Skin epidermis (tissue), 12 donors: ENCODE results near the gene TNFAIP1.
"Not testable (repeated sequence)": the region's sequence is repeated elsewhere in the genome, so short reads cannot be mapped to it uniquely, and the experiment has no call there.

Source experiments
- H3K27ac ChIP-seq, 21 experiments: fragments of 200-600 bp; sonication (generic) in 11 of 21; one replicate each; pipeline ENCODE4 v1.5.0; 2020; ENCODE audit warnings: mild to moderate bottlenecking in 3 of 21, inconsistent platforms in 2 of 21, moderate library complexity in 2 of 21
- H3K4me3 ChIP-seq, 7 experiments: fragments of 200-600 bp; sonication (generic) in 2 of 7; one replicate each; pipeline ENCODE4 v1.5.0; 2020; ENCODE audit warnings: inconsistent platforms in 2 of 7, mild to moderate bottlenecking in 2 of 7, moderate library complexity in 1 of 7

Gene TNFAIP1

GRCh38 chr17:28335201-28335958 is at the start of gene TNFAIP1, which contains the start of gene IFT20:
TNFAIP1 (plus strand) TSS chr17:28335761; CDS start chr17:28339522, 3,761 bp downstream.
IFT20 (minus strand) TSS chr17:28335472; CDS start chr17:28331985, 3,487 bp downstream.
- H3K4me3 ChIP-seq, result peak within 1 kb of the TSS; percentile 79 to 99 (median 93)

GRCh38 chr17:28285965-28286364 is 49.6 kb upstream of the TNFAIP1 start:
- Histone ChIP-seq H3K4me3 (no peak overlapping the region), H3K27ac (no peak overlapping the region)

More at GRCh38 chr17:28335201-28335958, at the start of gene TNFAIP1, which contains the start of gene IFT20:
- peak within 1 kb of the TSS; percentile 83 to 99 (median 98) for H3K27ac ChIP-seq

- Histone ChIP-seq H3K4me3 (no peak overlapping the region), H3K27ac (no peak overlapping the region)
These were observed 44.9 kb upstream of the TNFAIP1 start for GRCh38 chr17:28290703-28291102.

- Histone ChIP-seq H3K4me3 (no peak overlapping the region), H3K27ac (no peak overlapping the region)
These were observed 43.7 kb upstream of the TNFAIP1 start for GRCh38 chr17:28291780-28292330.

- not testable (repeated sequence) for H3K4me3 ChIP-seq, H3K27ac ChIP-seq
These were observed 42.7 kb upstream of the TNFAIP1 start for GRCh38 chr17:28292878-28293277.

GRCh38 chr17:28293994-28294393 is 41.6 kb upstream of the TNFAIP1 start:
- H3K4me3 ChIP-seq, result no peak overlapping the region
- no peak overlapping the region for H3K27ac ChIP-seq

GRCh38 chr17:28295677-28296578 is 39.6 kb upstream of the TNFAIP1 start:
- H3K27ac ChIP-seq, result no peak overlapping the region
- no peak overlapping the region for H3K4me3 ChIP-seq

GRCh38 chr17:28298449-28298848 is 37.1 kb upstream of the TNFAIP1 start:
- no peak overlapping the region for H3K4me3 ChIP-seq
- no peak overlapping the region for H3K27ac ChIP-seq

GRCh38 chr17:28306954-28307401 is 28.6 kb upstream of the TNFAIP1 start:
- Histone ChIP-seq H3K4me3 (no peak overlapping the region), H3K27ac (no peak overlapping the region)

- no peak overlapping the region for H3K27ac ChIP-seq
- H3K4me3 ChIP-seq, result no peak overlapping the region
These were observed 21.7 kb upstream of the TNFAIP1 start for GRCh38 chr17:28313841-28314240.

- H3K27ac ChIP-seq, result no peak overlapping the region
- H3K4me3 ChIP-seq, result no peak overlapping the region
These were observed 19.5 kb upstream of the TNFAIP1 start for GRCh38 chr17:28315846-28316705.

GRCh38 chr17:28317099-28317965 is 18.2 kb upstream of the TNFAIP1 start:
- no peak overlapping the region for H3K27ac ChIP-seq
- no peak overlapping the region for H3K4me3 ChIP-seq

- peak overlapping the region in 4 of 21 experiments; percentile 5 to 75 (median 54) for H3K27ac ChIP-seq
- peak overlapping the region; percentile 51 to 72 (median 64) for H3K4me3 ChIP-seq
These were observed 17.4 kb upstream of the TNFAIP1 start for GRCh38 chr17:28317966-28318758.

GRCh38 chr17:28318759-28319597 is 16.6 kb upstream of the TNFAIP1 start, which contains the start of gene TMEM97:
TMEM97 (plus strand) TSS chr17:28319200; CDS start chr17:28319240, 40 bp downstream.
- Histone ChIP-seq H3K4me3 (peak within 1 kb of the TSS; percentile 51 to 72 (median 64)), H3K27ac (peak within 1 kb of the TSS in 18 of 21 experiments; percentile 5 to 80 (median 58))

GRCh38 chr17:28319598-28319935 is 16.0 kb upstream of the TNFAIP1 start:
- Histone ChIP-seq H3K4me3 (peak overlapping the region; percentile 51 to 72 (median 64)), H3K27ac (peak overlapping the region in 15 of 21 experiments; percentile 22 to 80 (median 60))
